ENCODE measurements around the gene PRKCA.

- no peak for TF ChIP-seq GATA3 (IDR thresholded peaks at IDR 0.05; ENCODE audit: low read depth, low read length)
- no peak for TF ChIP-seq GATA2 (IDR thresholded peaks at IDR 0.05; ENCODE audit: low read depth, low read length)
Observed at GRCh38 chr17:66812571-66812970, 510.2 kb downstream of the PRKCA start.

Data from SH-SY5Y (cell line).